LHCN-M2 (cell line): ENCODE measurements around the gene SMARCD3. TPM values are rescaled to one million over a fixed set of nuclear protein-coding genes. Genes with fewer than 3 reads are reported as not detected.

Experiments
- DNase-seq: peaks from one replicate; pipeline ENCODE4 v3.0.0-alpha.2; 2012; ENCODE audit warnings: low read depth
- polyA plus RNA-seq: library from polyadenylated mRNA; unstranded; fragments of >200 nt; gene quantifications from one replicate; pipeline ENCODE4 v1.2.1, GENCODE V29; 2012; ENCODE audit warnings: missing spikeins
- total RNA-seq: library from RNA; depleted of rRNA; stranded (reverse); fragments of >200 nt; gene quantifications from 2 replicates; pipeline ENCODE4 v1.2.3, GENCODE V29; 2014; rRNA removed

The SMARCD3 gene
- total RNA-seq = 150 and 161 TPM in 2 replicates
- polyA plus RNA-seq = 97.2 TPM

- DNase-seq = peak; percentile 66
These were observed at the start of gene SMARCD3 for GRCh38 chr7:151248346-151249033. Gene SMARCD3 (minus strand): TSS chr7:151248694. CDS start chr7:151248562, 132 bp downstream.

DNA sequence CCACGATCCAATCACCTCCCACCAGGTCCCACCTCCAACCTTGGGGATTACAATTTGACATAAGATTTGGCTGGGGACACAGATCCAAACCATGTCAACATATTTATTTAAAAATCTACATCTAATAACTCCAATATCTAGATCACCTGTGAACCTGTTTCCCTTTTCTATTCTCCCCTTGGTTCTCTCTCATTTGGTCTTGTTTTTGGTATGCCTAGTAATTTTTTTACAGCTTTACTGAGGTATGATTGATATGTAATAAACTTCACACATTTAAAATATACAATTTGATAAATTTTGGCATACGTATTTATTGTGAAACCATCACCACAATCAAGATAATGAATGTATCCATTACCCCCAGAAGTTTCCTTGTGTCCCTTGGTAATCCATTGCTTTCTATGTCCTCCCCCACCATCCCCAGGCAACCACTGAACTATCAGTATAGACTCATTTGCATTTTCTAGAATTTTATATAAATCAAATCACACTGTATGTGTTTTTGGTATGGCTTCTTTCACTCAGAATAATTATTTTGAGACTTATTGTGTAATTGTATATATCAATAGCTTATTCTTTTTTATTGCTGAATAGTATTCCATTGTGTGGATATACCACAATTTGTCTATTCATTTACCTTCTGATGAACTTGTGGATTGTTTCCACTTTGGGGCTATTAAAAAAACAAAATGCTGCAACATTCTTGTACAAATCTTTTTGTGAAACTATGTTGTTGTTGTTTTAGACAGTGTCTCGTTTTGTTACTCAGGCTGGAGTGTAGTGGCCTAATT lies 47.9 kb upstream of the SMARCD3 start:
- DNase-seq = no peak

- DNase-seq = no peak
These were observed 44.4 kb upstream of the SMARCD3 start for GRCh38 chr7:151292850-151293249.

DNA sequence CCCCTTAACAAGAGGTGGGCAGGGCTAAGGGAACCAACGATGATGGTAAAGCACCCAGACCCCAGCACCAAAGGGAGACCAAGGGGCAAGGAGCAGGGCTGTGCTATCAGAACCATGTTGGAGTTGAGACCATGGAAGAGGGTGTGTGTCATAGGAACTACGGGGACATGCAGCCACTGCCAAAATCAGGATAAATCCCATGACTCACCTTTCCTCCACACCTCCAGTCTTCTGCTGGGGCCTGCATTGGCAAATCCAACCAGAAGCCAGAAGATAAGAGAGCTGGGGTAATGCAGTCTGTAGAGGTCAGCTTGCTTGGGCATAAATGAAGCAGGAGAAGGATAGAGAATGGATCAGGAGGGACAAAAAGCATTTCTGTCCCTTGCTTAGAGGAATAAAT lies 42.7 kb upstream of the SMARCD3 start:
- DNase-seq = no peak

GRCh38 chr7:151290355-151290760 lies 41.9 kb upstream of the SMARCD3 start:
- DNase-seq = no peak

DNA sequence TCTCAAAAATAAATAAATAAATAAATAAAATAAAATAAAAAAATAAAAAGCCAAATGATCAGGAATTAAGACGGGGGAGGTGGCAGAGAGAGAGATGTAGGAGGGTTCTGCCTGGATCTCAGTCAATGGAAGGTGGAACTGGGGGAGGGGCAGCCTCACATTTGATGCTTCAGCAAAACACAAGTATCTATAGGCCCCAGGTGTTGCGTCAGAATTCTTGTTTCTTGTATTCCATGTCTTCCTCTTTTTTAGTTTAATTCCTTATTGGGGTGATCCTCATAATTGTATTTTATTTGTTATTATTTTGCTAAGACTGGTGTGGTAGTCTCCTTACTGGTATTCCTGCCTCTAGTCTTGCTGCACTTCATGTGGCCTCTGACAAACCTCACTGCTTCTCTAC lies 41.4 kb upstream of the SMARCD3 start:
- DNase-seq = no peak

- DNase-seq = peak; percentile 50
These were observed 37.7 kb upstream of the SMARCD3 start for GRCh38 chr7:151286148-151286547.

DNA sequence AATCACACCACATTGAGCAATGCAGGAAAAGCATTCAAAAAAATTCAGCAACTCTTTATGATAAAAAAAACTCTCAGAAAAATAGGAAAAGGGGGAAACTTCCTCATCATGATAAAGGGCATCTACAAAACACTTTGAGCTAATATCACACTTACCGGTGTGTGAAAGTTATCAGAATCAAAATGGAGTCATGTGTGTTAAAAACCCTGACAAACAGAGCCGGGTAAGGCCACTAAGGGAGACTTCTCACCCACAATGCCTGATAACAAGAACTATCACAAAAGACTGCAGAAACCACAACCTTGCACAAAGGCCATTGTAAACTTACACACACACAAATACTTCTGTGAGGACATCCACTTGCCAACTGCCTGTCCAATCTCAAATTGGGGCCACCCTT lies 34.8 kb upstream of the SMARCD3 start:
- no peak for DNase-seq

GRCh38 chr7:151282111-151282510 lies 33.6 kb upstream of the SMARCD3 start:
- no peak for DNase-seq

GRCh38 chr7:151281686-151282085 lies 33.2 kb upstream of the SMARCD3 start:
- DNase-seq = no peak

DNA sequence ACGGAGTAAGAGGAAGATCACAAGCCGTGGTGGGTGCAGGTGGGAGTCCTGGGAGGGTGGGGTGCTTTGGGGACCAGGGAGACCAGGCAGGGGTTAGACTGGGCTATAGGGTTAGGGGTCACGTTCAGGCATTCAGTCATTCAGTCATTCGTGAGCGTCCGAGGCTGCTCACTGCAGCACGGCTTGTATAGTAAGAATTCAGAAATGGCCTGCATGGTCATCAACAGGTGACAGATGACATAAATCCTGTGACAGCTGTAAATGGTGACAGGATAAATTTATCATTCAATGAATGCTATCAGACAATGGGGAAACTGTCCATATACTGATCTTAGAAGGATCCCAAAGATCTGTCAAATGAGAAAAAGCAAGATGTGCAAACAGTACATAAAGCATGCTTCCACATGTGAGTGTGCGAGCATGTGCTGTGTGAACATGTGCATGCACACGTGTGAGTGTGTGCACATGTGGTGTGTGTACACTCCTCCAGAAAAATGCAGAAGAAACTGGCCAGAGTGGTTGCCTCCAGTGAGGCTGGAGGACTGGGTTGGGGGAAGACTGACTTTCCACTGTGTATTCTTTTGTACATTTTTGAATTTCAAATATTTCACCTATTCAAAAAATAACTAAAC lies 32.0 kb upstream of the SMARCD3 start:
- DNase-seq = no peak

GRCh38 chr7:151279868-151280267 lies 31.4 kb upstream of the SMARCD3 start:
- no peak for DNase-seq

GRCh38 chr7:151278949-151279348 lies 30.5 kb upstream of the SMARCD3 start:
- no peak for DNase-seq

- no peak for DNase-seq
These were observed 29.1 kb upstream of the SMARCD3 start for GRCh38 chr7:151277631-151278030.

DNA sequence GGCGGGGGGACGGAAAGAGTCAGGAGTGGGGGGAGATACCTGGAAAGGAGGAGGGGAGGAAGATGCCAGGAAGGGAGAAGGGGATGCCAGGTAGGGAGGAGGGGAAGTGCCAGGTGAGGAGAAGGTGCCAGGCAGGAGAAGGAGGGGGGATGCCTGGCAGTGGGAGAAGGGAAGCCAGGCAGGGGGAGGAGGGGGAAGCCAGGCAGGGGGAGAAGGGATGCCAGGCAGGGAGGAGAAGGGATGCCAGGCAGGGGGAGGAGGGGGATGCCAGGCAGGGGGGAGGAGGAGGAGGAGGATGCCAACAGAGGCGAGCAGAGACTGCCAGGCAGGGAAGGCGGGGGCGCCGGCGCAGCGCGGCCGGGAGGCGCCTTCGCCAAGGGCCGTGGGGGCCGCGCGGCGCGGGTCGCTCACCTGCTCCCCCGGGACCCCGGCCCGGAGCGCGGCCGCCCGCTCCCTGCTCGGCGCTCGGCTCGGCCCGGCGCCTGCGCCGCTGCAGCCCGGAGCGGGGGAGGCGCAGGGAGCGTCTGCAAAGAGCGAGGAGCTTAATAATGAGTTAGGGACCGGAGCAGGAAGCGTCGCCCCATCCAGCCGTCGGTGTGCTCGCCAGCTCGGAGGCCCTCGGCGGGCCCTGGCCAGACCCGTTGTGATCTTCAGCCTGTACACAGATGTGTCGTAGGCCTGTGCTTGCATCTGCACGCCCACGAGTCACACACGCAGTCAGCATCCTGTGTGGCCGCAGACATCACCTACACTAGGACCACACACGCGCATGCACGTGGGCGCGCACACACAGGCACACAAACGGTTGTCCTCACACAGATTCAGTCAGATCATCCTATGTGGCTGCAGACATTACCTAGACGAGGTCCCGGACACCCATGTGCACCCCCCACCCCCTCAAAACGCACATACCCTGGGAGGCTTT lies 28.4 kb upstream of the SMARCD3 start:
- peak; percentile 56 for DNase-seq

- no peak for DNase-seq
These were observed 27.5 kb upstream of the SMARCD3 start for GRCh38 chr7:151275813-151276577.

GRCh38 chr7:151274936-151275812 lies 26.7 kb upstream of the SMARCD3 start:
- no peak for DNase-seq

DNA sequence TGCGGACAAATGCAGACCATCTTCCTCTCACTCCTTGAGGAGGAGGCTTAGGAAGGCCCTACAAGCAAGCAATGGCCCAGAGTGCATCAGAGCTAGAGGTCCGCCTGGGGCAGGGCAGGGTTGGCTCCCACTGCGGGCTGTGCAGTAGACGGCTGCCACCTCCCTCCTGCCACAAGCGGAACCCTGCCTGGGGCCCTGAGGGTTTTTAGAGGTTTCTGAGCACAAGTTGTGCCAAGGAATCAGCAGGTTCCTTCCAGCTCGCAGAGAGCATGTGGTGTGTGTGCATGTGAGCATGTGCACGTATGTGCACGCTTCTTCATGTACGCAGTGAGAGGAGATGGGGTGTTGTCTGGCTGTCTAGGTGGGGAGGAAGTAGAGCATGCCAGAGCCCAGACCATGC lies 25.9 kb upstream of the SMARCD3 start:
- no peak for DNase-seq

GRCh38 chr7:151273651-151274390 lies 25.3 kb upstream of the SMARCD3 start:
- DNase-seq = no peak
